GM21825 (cell line): Measurements from ENCODE around the gene EFCAB11.

Experiments used
- ATAC-seq: cut with Tn5 transposase; IDR thresholded peaks from one replicate; pipeline ENCODE4 v1.9.1; 2021; ENCODE audit warnings: mild to moderate bottlenecking, moderate library complexity; ENCODE audit not compliant: unreplicated experiment

The EFCAB11 gene

GRCh38 chr14:89957791-89958190 is 3.3 kb upstream of the EFCAB11 start:
- ATAC-seq, result no peak

GRCh38 chr14:89957376-89957775 is 2.8 kb upstream of the EFCAB11 start:
- ATAC-seq, result no peak

GRCh38 chr14:89956661-89957009 is 2.1 kb upstream of the EFCAB11 start:
- ATAC-seq, result no peak

- ATAC-seq, result peak; percentile 62
Measured at GRCh38 chr14:89955745-89956660, 1.5 kb upstream of the EFCAB11 start, which contains the start of gene TDP1. Gene TDP1 (plus strand): TSS chr14:89955927. CDS start chr14:89963115, 7,188 bp downstream.

- ATAC-seq, result peak; percentile 8
Measured at GRCh38 chr14:89955022-89955744, 653 bp upstream of the EFCAB11 start.

GRCh38 chr14:89953602-89954001 is 928 bp downstream of the EFCAB11 start:
- no peak for ATAC-seq

GRCh38 chr14:89952576-89952975 is 2.0 kb downstream of the EFCAB11 start:
- no peak for ATAC-seq

- ATAC-seq, result no peak
Measured at GRCh38 chr14:89947344-89947743, 7.2 kb downstream of the EFCAB11 start.

- ATAC-seq, result no peak
Measured at GRCh38 chr14:89941830-89942377, 12.6 kb downstream of the EFCAB11 start.

GRCh38 chr14:89936654-89937185 is 17.8 kb downstream of the EFCAB11 start:
- no peak for ATAC-seq

GRCh38 chr14:89933002-89933401 is 21.5 kb downstream of the EFCAB11 start:
- ATAC-seq, result no peak

- ATAC-seq, result no peak
Measured at GRCh38 chr14:89927186-89927865, 27.2 kb downstream of the EFCAB11 start.

- no peak for ATAC-seq
Measured at GRCh38 chr14:89926694-89927093, 27.8 kb downstream of the EFCAB11 start.

- no peak for ATAC-seq
Measured at GRCh38 chr14:89924268-89924667, 30.3 kb downstream of the EFCAB11 start.

- ATAC-seq, result no peak
Measured at GRCh38 chr14:89922031-89922907, 32.3 kb downstream of the EFCAB11 start.

- no peak for ATAC-seq
Measured at GRCh38 chr14:89921346-89921745, 33.2 kb downstream of the EFCAB11 start.

- no peak for ATAC-seq
Measured at GRCh38 chr14:89920056-89920455, 34.5 kb downstream of the EFCAB11 start.

GRCh38 chr14:89918721-89919120 is 35.8 kb downstream of the EFCAB11 start:
- ATAC-seq, result no peak

- no peak for ATAC-seq
Measured at GRCh38 chr14:89915114-89915878, 39.2 kb downstream of the EFCAB11 start.
